ENCODE data around the gene NPAP1. TPM values are rescaled to one million over a fixed set of nuclear protein-coding genes. Genes with fewer than 3 reads are reported as not detected.
"Not testable (repeated sequence)": the region's sequence is repeated elsewhere in the genome, so short reads cannot be mapped to it uniquely, and the experiment has no call there.

The NPAP1 gene
- polyA plus RNA-seq, 1 experiment: not detected

- Histone ChIP-seq H3K27me3 (ENCODE audit: control insufficient read depth, insufficient read depth, low read length) (no peaks in the 10 kb centered on the region), H3K9me3 (ENCODE audit: control insufficient read depth, insufficient read depth, low read length) (no peaks in the 10 kb centered on the region; the same call in 1 of the 2 replicates), H3K27ac (ENCODE audit: low read depth, low read length) (no peak overlapping the region), H3K4me3 (ENCODE audit: low read depth, low read length) (no peak overlapping the region)
- DNase-seq (ENCODE audit: low read depth, low spot score): no peak
- TF ChIP-seq CTCF (IDR thresholded peaks at IDR 0.05; ENCODE audit: low read depth, low read length): no peak
- ChIA-PET POLR2A (no interaction called here), CTCF (no interaction called here)
Measured at GRCh38 chr15:24659622-24660021, 16.0 kb upstream of the NPAP1 start.

GRCh38 chr15:24662991-24663390 lies 12.6 kb upstream of the NPAP1 start:
- H3K27me3 ChIP-seq (ENCODE audit: control insufficient read depth, insufficient read depth, low read length): no peaks in the 10 kb centered on the region
- TF ChIP-seq CTCF (IDR thresholded peaks at IDR 0.05; ENCODE audit: low read depth, low read length): no peak
- ChIA-PET POLR2A (no interaction called here), CTCF (no interaction called here)
- H3K4me3 ChIP-seq (ENCODE audit: low read depth, low read length): no peak overlapping the region
- no peaks in the 10 kb centered on the region; the same call in 1 of the 2 replicates for H3K9me3 ChIP-seq (ENCODE audit: control insufficient read depth, insufficient read depth, low read length)
- no peak overlapping the region for H3K27ac ChIP-seq (ENCODE audit: low read depth, low read length)
- DNase-seq (ENCODE audit: low read depth, low spot score): no peak

DNA sequence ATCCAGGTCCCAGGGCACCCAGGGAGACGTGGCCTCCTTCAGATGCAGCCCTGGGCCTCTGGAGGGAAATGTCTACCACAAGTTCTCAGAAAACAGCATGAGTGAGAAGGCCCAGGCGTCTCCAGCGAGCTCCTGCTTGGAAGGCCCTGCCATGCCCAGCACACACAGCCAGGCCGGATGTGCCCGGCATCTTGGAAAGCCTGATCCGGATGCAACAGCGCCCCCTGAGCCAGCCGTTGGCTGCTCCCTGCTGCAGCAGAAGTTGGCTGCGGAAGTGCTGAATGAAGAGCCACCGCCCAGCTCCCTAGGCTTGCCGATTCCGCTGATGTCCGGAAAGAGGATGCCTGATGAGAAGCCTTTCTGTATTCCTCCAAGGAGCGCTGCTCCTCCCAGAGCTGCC lies 856 bp downstream of the NPAP1 start:
- DNase-seq (ENCODE audit: low read depth, low spot score): no peak
- ChIA-PET CTCF (no interaction called here), POLR2A (no interaction called here)
- H3K4me3 ChIP-seq (ENCODE audit: low read depth, low read length): no peak overlapping the region
- H3K27me3 ChIP-seq (ENCODE audit: control insufficient read depth, insufficient read depth, low read length): no peaks in the 10 kb centered on the region
- TF ChIP-seq CTCF (IDR thresholded peaks at IDR 0.05; ENCODE audit: low read depth, low read length): no peak
- H3K27ac ChIP-seq (ENCODE audit: low read depth, low read length): no peak overlapping the region
- peaks cover 49% of the 10 kb centered on the region for H3K9me3 ChIP-seq (ENCODE audit: control insufficient read depth, insufficient read depth, low read length)

GRCh38 chr15:24678485-24678884 lies 2.9 kb downstream of the NPAP1 start:
- Histone ChIP-seq H3K27me3 (ENCODE audit: control insufficient read depth, insufficient read depth, low read length) (no peaks in the 10 kb centered on the region), H3K4me3 (ENCODE audit: low read depth, low read length) (no peak overlapping the region), H3K27ac (ENCODE audit: low read depth, low read length) (no peak overlapping the region), H3K9me3 (ENCODE audit: control insufficient read depth, insufficient read depth, low read length) (peaks cover 49% of the 10 kb centered on the region)
- no peak for DNase-seq (ENCODE audit: low read depth, low spot score)
- CTCF ChIA-PET: no interaction called here
- TF ChIP-seq CTCF (IDR thresholded peaks at IDR 0.05; ENCODE audit: low read depth, low read length): no peak
- POLR2A ChIA-PET: no interaction called here

DNA sequence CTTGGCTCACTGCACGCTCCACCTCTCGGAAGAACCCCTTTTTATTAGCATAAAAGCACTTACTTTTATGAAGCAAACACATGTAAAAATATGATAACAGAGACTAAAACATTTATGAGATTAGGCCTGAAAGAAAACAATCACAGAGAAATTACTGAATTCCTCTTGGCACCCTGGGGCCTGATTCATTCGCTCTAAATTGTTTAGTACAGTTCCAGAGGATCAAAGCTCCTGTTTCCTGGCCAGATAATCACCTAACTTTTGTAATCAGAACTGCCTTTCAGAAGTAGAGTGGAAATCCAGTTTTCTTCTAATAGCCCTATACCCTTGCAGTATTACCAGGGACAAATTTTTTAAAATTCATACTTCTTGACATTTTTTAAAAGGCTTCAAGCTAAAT lies 6.4 kb downstream of the NPAP1 start:
- H3K27me3 ChIP-seq (ENCODE audit: control insufficient read depth, insufficient read depth, low read length): no peaks in the 10 kb centered on the region
- CTCF ChIA-PET: no interaction called here
- no peak overlapping the region for H3K27ac ChIP-seq (ENCODE audit: low read depth, low read length)
- peaks cover 23% of the 10 kb centered on the region for H3K9me3 ChIP-seq (ENCODE audit: control insufficient read depth, insufficient read depth, low read length)
- no peak for TF ChIP-seq CTCF (IDR thresholded peaks at IDR 0.05; ENCODE audit: low read depth, low read length)
- H3K4me3 ChIP-seq (ENCODE audit: low read depth, low read length): no peak overlapping the region
- no peak for DNase-seq (ENCODE audit: low read depth, low spot score)
- POLR2A ChIA-PET: no interaction called here

GRCh38 chr15:24682905-24683304 lies 7.3 kb downstream of the NPAP1 start:
- H3K27ac ChIP-seq (ENCODE audit: low read depth, low read length); CTCF ChIA-PET; DNase-seq (ENCODE audit: low read depth, low spot score); H3K27me3 ChIP-seq (ENCODE audit: control insufficient read depth, insufficient read depth, low read length); POLR2A ChIA-PET; H3K4me3 ChIP-seq (ENCODE audit: low read depth, low read length): not testable (repeated sequence)
- peaks cover 17% of the 10 kb centered on the region for H3K9me3 ChIP-seq (ENCODE audit: control insufficient read depth, insufficient read depth, low read length)
